ENCODE results near the gene LIMCH1. TPM values are rescaled to one million over a fixed set of nuclear protein-coding genes. Genes with fewer than 3 reads are reported as not detected.

Gene LIMCH1
- total RNA-seq, 1 donor, result 8.7 TPM

DNA sequence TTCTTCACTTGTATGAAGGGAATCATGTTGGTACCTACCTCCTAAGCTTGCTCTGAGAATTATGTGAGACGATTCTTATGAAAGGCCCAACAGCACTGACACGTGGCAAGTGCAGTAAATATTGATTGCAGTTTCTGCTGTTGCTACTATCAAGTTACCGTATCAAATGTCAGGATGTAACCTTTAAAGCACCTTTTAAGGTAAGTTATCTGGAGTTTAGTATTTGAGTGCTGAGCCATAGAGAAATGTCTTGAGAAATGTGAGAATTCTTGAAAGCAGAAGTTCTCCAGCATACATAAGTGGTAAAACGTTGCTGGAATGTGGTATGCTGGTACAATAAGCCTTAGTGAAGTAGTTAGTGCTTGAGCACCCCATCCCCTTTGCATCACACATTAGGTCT lies 120.2 kb downstream of the LIMCH1 start:
- no peak overlapping the region for H3K4me3 ChIP-seq (ENCODE audit: low read depth, low read length)
- DNase-seq (ENCODE audit: low read depth), result no peak
- TF ChIP-seq, protein P1, sequence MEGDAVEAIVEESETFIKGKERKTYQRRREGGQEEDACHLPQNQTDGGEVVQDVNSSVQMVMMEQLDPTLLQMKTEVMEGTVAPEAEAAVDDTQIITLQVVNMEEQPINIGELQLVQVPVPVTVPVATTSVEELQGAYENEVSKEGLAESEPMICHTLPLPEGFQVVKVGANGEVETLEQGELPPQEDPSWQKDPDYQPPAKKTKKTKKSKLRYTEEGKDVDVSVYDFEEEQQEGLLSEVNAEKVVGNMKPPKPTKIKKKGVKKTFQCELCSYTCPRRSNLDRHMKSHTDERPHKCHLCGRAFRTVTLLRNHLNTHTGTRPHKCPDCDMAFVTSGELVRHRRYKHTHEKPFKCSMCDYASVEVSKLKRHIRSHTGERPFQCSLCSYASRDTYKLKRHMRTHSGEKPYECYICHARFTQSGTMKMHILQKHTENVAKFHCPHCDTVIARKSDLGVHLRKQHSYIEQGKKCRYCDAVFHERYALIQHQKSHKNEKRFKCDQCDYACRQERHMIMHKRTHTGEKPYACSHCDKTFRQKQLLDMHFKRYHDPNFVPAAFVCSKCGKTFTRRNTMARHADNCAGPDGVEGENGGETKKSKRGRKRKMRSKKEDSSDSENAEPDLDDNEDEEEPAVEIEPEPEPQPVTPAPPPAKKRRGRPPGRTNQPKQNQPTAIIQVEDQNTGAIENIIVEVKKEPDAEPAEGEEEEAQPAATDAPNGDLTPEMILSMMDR (IDR thresholded peaks at IDR 0.05; ENCODE audit: insufficient read depth, low read length), result no peak

GRCh38 chr4:41660352-41660751 lies 122.4 kb downstream of the LIMCH1 start:
- DNase-seq (ENCODE audit: low read depth), result no peak
- TF ChIP-seq, protein P1 (IDR thresholded peaks at IDR 0.05; ENCODE audit: insufficient read depth, low read length), result no peak
- no peak overlapping the region for H3K4me3 ChIP-seq (ENCODE audit: low read depth, low read length)

DNA sequence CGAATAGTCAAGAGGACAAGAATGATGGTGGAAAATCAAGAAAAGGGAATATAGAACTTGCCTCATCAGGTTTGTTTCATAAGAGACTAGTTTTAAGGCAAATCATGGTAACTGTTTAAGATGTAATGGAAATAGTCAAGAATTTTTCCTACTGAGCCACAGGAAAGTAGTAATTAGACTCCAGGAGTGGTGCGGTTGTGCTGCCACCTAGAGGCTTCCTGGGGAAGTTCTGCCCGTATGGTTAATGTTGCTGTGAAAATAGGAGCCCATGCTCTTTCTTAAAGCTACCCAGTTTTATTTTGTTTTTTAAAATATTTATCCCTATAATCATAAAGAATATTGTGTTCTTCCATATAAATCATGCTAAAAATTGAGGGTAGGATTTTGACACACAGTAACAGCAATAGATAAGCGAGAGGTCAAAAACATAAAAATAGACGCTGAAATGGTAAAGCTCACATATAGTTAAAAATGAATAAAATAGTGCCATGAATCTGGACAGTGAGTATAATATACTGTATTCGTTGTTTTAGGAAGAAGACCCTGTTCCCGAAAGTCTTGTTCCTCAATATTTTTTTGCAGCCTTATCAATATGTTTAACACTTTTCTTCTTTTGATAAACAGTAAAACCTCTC lies 123.6 kb downstream of the LIMCH1 start:
- H3K4me3 ChIP-seq (ENCODE audit: low read depth, low read length), result no peak overlapping the region
- TF ChIP-seq, protein P1 (IDR thresholded peaks at IDR 0.05; ENCODE audit: insufficient read depth, low read length), result peak; percentile 98
- DNase-seq (ENCODE audit: low read depth), result peak; percentile 67

DNA sequence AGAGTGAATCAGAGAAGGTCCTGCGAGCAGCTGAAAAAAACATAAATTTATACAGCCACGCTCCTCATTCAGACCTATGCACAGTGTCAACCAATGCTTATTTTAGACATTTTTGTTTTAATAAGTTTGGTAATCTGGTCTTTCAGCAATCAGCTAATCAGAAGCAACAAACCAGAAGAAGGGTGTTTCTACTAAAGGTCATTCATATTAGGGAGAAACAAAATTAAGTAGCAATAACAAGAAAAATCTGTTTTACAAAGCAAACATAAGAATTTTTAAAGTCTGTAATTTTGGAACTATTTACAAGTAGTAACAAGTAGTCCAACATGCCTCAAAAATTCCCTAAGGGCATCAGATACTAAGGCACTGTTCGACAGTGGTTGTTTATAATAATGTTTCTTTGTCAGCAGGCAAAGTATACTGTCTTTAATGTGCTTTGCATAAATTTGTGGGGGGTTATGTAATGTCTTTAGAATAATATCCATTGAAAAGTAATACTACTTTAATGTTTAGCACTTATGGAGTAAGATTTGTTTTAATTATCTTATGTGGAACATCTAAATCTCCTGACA lies 127.8 kb downstream of the LIMCH1 start:
- TF ChIP-seq, protein P1 (IDR thresholded peaks at IDR 0.05; ENCODE audit: insufficient read depth, low read length), result no peak
- no peak for DNase-seq (ENCODE audit: low read depth)
- H3K4me3 ChIP-seq (ENCODE audit: low read depth, low read length), result no peak overlapping the region

DNA sequence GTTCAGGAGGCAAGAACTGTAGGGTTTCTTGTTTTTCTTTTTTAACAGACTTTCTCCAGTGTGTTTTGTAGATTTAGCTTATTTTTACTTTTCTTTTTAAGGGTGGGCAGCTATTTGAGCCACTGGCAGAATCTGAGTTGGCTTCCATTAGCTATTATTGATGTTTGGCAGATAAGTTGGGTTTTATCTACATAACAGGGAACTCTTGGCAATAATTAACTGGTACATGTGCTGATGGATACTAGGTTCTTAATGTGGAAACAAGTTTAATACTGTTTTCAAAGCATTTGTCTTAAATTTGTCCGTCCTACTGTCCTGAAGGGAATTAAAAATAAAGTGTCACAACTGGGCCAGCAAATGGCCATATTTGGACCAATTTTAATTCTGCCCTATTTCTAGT lies 130.1 kb downstream of the LIMCH1 start:
- H3K4me3 ChIP-seq (ENCODE audit: low read depth, low read length), result no peak overlapping the region
- DNase-seq (ENCODE audit: low read depth), result no peak
- TF ChIP-seq, protein P1 (IDR thresholded peaks at IDR 0.05; ENCODE audit: insufficient read depth, low read length), result no peak

DNA sequence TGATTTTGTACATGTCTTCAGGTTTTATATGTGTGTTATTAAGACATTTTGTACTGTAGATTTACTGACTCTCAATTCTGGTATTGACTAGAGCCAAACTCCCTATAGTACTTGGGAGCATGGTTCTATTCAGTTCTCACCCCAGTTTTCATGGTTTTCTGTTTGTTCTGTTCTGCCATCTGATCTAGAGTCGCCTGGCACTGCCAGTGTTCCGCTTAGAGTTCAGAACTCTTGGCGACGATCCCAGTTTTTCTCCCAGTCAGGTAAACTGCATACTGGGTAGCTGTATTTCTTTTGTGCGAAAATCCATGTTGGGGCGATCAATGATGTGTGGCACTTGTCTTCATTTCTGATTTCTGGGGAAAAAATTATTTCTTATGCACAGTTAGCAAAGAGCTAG lies 132.6 kb downstream of the LIMCH1 start:
- DNase-seq (ENCODE audit: low read depth), result no peak
- TF ChIP-seq, protein P1 (IDR thresholded peaks at IDR 0.05; ENCODE audit: insufficient read depth, low read length), result no peak
- no peak overlapping the region for H3K4me3 ChIP-seq (ENCODE audit: low read depth, low read length)

DNA sequence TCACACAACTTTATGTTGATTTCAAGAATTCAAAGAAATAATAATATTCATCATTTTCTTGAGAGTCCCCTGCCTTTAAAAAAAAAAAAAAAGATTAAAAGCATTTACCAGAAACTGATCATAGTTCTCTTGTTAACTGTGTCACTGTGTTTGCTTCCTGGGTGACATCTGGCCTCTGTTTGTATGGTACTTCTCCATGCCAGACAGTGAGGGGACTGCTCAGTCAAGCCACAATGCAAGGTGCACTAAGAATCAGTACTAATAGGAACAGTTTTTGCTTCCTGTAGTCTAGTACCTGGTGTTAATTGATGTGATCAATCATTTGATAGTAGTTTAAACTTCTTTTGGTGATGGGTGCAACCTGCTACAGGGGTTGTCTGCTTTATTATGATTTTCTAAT lies 133.0 kb downstream of the LIMCH1 start:
- TF ChIP-seq, protein P1 (IDR thresholded peaks at IDR 0.05; ENCODE audit: insufficient read depth, low read length), result no peak
- DNase-seq (ENCODE audit: low read depth), result no peak
- no peak overlapping the region for H3K4me3 ChIP-seq (ENCODE audit: low read depth, low read length)
